ENCODE measurements around the gene PDE5A. TPM values are rescaled to one million over a fixed set of nuclear protein-coding genes. Genes with fewer than 3 reads are reported as not detected.

PDE5A gene
- polyA plus RNA-seq, 1 donor (not counting 4 experiments of a cell fraction or from before 2014, with no cell fraction given) = 3.6 TPM

DNA sequence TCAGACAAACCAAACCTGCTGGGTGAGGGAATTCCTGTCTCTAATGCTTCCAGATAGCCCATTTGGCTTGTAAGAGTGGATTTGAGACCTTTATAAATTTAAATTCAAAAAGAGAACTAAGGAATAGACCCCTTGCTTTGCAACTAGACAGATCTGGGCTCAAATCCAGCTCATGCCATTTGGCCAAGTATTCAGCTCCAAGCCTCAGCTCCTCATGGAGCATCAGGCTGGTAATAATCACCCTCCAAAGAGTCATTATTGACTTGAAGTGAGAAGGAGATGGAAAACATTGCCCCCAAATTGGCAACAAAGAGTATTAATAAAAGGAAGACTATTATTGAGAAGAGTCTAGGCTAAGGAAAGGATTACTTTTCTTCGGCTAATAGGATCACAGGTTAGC is 134.7 kb downstream of the PDE5A start:
- Histone ChIP-seq H4K20me1 (ENCODE audit: control insufficient read depth, extremely low read depth, insufficient read depth, low read length) (no peaks in the 10 kb centered on the region), H3K36me3 (ENCODE audit: control insufficient read depth in 2 of 2, extremely low read depth in 1 of 2, insufficient read depth in 2 of 2, low read length in 2 of 2) (peaks cover 6 to 13% of the 10 kb centered on the region in 2 experiments)
- dilution Hi-C loops (cut with MboI; ENCODE audit: extremely low pct_ligation_motif_present, low sequenced_read_pairs) = no loop called here

DNA sequence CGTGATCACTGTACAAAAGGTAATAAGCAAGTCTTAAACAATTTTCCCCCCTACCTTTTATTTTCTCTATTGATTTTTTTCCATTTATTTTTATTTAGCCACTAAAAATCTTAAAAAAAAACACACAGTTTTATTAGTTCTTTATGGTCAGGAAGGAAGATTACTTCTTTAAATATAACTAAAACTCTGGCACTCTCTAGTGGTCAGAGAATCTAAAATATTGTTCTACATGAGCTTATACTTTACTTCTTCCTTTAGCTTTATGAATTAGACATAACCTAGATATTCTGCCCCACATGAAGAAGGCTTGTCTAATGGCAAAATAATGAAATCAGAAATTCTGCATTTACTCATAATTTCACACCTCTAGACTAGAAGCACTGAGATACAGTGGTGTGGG is 135.2 kb downstream of the PDE5A start:
- Histone ChIP-seq H3K4me1 (ENCODE audit: control insufficient read depth, extremely low read depth, insufficient read depth, low read length) (no peaks in the 10 kb centered on the region), H3K4me2 (ENCODE audit: control insufficient read depth, extremely low read depth, insufficient read depth, low read depth, low read length) (no peak overlapping the region), H3K9ac (ENCODE audit: control insufficient read depth, extremely low read depth, insufficient read depth, low read length) (no peak overlapping the region), H2AFZ (ENCODE audit: control insufficient read depth, low read length) (no peak overlapping the region), H3K4me3 (ENCODE audit: control insufficient read depth in 2 of 3, extremely low read depth in 1 of 3, insufficient read depth in 2 of 3, low read depth in 1 of 3, low read length in 3 of 3) (no peak overlapping the region), H3K9me3 (ENCODE audit: control insufficient read depth, low read depth, low read length) (no peaks in the 10 kb centered on the region), H3K36me3 (ENCODE audit: control insufficient read depth in 2 of 2, extremely low read depth in 1 of 2, insufficient read depth in 2 of 2, low read length in 2 of 2) (peaks cover 4 to 10% of the 10 kb centered on the region in 2 experiments), H3K9me1 (ENCODE audit: control insufficient read depth, extremely low read depth, insufficient read depth, low read length) (no peaks in the 10 kb centered on the region), H3K27ac (ENCODE audit: control insufficient read depth, insufficient read depth, low read length) (no peak overlapping the region), H4K20me1 (ENCODE audit: control insufficient read depth, extremely low read depth, insufficient read depth, low read length) (no peaks in the 10 kb centered on the region), H3K79me2 (ENCODE audit: control insufficient read depth, insufficient read depth, low read length) (no peaks in the 10 kb centered on the region), H3K27me3 (ENCODE audit: control insufficient read depth, extremely low read depth, insufficient read depth, low read length) (no peaks in the 10 kb centered on the region)
- TF ChIP-seq, protein P1, sequence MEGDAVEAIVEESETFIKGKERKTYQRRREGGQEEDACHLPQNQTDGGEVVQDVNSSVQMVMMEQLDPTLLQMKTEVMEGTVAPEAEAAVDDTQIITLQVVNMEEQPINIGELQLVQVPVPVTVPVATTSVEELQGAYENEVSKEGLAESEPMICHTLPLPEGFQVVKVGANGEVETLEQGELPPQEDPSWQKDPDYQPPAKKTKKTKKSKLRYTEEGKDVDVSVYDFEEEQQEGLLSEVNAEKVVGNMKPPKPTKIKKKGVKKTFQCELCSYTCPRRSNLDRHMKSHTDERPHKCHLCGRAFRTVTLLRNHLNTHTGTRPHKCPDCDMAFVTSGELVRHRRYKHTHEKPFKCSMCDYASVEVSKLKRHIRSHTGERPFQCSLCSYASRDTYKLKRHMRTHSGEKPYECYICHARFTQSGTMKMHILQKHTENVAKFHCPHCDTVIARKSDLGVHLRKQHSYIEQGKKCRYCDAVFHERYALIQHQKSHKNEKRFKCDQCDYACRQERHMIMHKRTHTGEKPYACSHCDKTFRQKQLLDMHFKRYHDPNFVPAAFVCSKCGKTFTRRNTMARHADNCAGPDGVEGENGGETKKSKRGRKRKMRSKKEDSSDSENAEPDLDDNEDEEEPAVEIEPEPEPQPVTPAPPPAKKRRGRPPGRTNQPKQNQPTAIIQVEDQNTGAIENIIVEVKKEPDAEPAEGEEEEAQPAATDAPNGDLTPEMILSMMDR (optimal IDR thresholded peaks at IDR 0.05 in 1 of 3, IDR thresholded peaks at IDR 0.05 in 1 of 3, conservative IDR thresholded peaks at IDR 0.05 in 1 of 3; ENCODE audit: extremely low read depth in 1 of 3, insufficient read depth in 2 of 3, low read length in 3 of 3) = peak in 1 of 3 experiments; percentile 2
- TF ChIP-seq EZH2 (IDR thresholded peaks at IDR 0.05; ENCODE audit: low read length) = no peak
- FAIRE-seq = no peak
- dilution Hi-C loops (cut with MboI; ENCODE audit: extremely low pct_ligation_motif_present, low sequenced_read_pairs) = no loop called here
- no peak for DNase-seq (ENCODE audit: low read depth, low spot score)

More for the DNA sequence above, 134.7 kb downstream of the PDE5A start:
- Histone ChIP-seq H3K9me1 (ENCODE audit: control insufficient read depth, extremely low read depth, insufficient read depth, low read length) (no peaks in the 10 kb centered on the region), H2AFZ (ENCODE audit: control insufficient read depth, low read length) (no peak overlapping the region), H3K4me2 (ENCODE audit: control insufficient read depth, extremely low read depth, insufficient read depth, low read depth, low read length) (no peak overlapping the region), H3K79me2 (ENCODE audit: control insufficient read depth, insufficient read depth, low read length) (no peaks in the 10 kb centered on the region), H3K9ac (ENCODE audit: control insufficient read depth, extremely low read depth, insufficient read depth, low read length) (no peak overlapping the region), H3K27ac (ENCODE audit: control insufficient read depth, insufficient read depth, low read length) (no peak overlapping the region), H3K4me3 (ENCODE audit: control insufficient read depth in 2 of 3, extremely low read depth in 1 of 3, insufficient read depth in 2 of 3, low read depth in 1 of 3, low read length in 3 of 3) (no peak overlapping the region), H3K4me1 (ENCODE audit: control insufficient read depth, extremely low read depth, insufficient read depth, low read length) (no peaks in the 10 kb centered on the region), H3K9me3 (ENCODE audit: control insufficient read depth, low read depth, low read length) (no peaks in the 10 kb centered on the region), H3K27me3 (ENCODE audit: control insufficient read depth, extremely low read depth, insufficient read depth, low read length) (no peaks in the 10 kb centered on the region)
- DNase-seq (ENCODE audit: low read depth, low spot score) (no peak), FAIRE-seq (no peak)
- TF ChIP-seq, protein P1 (optimal IDR thresholded peaks at IDR 0.05 in 1 of 3, IDR thresholded peaks at IDR 0.05 in 1 of 3, conservative IDR thresholded peaks at IDR 0.05 in 1 of 3; ENCODE audit: extremely low read depth in 1 of 3, insufficient read depth in 2 of 3, low read length in 3 of 3) = no peak
- no peak for TF ChIP-seq EZH2 (IDR thresholded peaks at IDR 0.05; ENCODE audit: low read length)

Data from keratinocyte (primary cell).